GM18867 (cell line): ENCODE measurements around the gene C2orf78.

ENCODE experiments used
- ATAC-seq: cut with Tn5 transposase; IDR thresholded peaks from one replicate; pipeline ENCODE4 v1.9.1; 2021; ENCODE audit warnings: mild to moderate bottlenecking, moderate library complexity; ENCODE audit not compliant: unreplicated experiment

The C2orf78 gene

GRCh38 chr2:73837847-73838585 lies 54.0 kb downstream of the C2orf78 start:
- no peak for ATAC-seq

DNA sequence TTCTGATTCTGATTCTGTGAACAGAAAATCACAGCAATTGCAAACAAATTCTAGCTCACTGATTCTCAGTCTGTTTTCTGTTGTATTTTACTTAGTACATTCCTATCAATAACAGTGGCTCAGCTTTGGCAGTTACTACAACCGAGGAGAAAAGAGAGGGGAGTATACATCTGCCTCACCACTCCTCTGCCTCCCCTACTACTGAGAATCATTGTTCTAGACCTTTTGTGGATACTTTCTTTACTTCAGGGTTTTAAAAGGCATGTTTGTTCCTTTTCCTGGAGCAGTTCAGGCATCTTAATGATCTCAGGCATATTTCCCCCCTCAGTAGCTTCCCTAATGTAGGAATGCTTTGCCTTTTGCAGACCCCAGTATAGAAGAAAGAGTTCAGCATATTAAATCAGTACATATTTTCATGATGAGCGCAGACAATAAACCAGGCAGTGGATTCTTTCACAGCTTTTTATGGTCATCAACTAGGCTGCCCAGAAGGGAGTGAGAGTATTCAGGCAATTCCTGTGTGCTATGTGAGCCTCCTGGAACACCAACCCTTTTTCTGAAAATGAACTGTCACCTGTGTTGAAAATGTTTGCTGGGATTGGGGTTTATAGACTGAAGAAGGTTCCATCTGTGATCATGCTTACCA lies 55.0 kb downstream of the C2orf78 start:
- no peak for ATAC-seq

GRCh38 chr2:73839653-73840411 lies 55.8 kb downstream of the C2orf78 start:
- ATAC-seq: no peak

DNA sequence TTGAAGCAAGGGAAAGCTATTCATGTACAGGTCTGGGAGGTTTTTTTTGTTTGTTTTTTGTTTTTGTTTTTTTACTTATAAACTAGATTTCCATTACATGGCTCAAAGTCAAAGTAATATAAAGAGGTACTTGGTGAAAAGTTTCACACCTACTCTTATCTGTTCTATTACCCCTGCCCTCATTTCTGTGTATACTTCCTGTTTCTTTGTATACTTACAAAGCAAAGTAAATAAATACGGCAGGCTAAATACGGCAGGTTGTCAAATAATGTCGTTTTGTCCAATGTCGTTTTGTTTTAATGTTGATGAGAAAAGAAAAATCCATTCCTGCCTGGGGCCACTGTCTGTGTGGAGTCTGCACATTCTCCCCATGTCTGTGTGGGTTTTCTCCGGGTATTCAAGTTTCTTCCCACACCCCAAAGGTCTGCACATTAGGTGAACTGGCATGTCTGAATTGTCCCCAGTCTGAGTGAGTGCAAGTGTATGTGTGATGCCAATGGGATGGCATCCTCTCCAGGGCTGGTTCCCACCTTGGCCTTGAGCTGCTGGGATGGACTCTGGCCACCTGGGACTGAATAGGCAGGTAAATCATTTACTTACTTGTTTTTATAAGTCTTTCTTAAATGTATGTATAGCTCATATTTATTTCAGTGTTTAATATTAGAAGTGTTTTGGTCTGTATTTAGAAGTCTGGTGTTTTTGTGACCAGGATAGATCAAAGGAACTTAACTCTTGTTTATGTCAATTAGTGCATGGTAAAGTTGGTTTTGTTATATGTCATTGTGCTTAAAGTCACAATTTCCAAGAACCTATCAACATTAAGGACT lies 58.1 kb downstream of the C2orf78 start:
- no peak for ATAC-seq

DNA sequence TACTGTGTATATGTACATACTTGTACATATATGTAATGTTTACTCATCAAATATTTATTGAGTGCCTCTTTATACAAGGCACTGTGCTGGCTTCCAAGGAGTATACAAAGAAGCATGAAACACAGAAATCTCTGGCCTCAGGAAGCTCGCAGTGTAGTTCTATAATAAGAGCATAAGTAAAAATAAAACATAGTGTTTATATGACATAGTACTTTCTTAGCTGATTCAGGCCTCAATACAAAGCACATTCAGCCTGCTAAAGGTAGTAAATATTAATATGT lies 58.7 kb downstream of the C2orf78 start:
- ATAC-seq: no peak

DNA sequence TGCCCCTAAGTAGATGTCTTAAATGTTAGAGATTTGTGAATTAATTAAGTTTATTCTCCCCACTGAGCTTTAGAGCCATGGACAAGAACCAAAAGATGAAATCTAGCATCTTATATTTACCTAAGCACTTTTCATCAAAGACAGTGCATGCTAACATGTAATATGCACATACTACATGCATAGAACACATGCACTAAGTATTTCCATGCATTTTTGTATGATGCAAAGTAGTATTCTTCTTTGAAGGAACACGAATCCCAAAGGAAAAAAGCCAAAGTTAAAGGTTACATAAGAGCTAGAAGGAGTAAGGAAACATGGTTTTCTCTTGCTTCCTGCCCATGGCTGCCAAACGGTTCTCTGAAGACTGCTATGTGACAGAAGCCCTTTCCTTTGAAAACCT lies 60.1 kb downstream of the C2orf78 start:
- no peak for ATAC-seq

DNA sequence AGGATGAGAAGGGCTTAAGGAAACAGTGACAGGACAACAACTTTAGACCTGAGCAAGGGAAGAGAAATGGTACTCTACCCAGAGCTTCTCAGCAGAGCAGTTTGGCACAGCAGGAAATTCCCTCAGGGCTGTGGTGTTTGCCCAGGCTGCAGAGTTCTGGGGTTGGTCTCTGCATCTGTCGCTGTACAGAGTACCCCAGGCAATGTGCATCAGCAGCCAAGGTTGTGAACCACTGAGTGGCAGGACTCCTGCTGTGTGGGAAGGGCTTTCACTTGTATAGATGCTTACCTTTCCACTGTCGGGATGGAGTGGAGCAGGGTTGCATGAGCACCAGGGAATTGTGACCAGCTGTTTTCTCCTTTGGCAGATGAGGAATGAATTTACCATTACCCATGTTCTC lies 66.0 kb downstream of the C2orf78 start:
- ATAC-seq: no peak

GRCh38 chr2:73851274-73851673 lies 67.3 kb downstream of the C2orf78 start:
- ATAC-seq: no peak

DNA sequence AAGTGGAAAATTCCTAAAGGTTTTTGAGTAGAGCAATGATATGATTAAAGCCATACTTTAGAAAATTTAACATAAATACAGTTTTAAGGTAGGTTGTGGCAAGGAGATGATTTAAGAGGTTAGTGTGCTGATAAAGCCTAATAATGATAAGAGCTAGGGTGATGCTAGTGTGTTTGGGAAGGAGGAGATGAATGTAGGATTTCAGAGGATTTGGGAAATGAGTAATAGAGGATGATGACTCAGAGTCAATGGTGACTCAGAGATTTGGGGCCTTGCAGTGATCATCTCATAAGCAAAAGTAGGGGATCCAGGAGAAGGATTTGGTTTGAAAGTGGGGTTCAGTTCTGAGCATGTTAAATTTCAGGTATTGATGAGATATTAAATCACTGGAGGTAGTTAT lies 68.0 kb downstream of the C2orf78 start:
- ATAC-seq: no peak

- no peak for ATAC-seq
These were observed 71.5 kb downstream of the C2orf78 start for GRCh38 chr2:73855526-73855925.

DNA sequence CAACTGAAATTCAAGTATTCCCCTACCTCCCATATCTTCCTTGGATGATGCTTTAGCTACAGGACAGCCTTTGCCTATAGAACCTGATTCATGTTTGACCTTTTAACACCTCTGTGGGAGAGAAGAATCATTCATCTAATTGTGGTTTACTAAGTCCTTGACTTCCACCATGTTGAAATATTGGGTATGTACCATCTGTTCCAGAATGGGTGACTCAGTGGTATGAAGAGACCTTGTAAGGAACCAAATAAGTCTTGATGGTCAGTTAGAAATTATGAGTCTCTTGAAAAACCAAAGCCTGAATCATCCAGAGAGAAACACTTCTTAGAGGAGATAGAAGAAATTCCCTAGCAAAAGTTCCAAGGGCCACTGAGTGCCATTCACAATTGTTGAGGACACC lies 72.2 kb downstream of the C2orf78 start:
- no peak for ATAC-seq

GRCh38 chr2:73859721-73860586 lies 76.0 kb downstream of the C2orf78 start:
- ATAC-seq: no peak

- ATAC-seq: no peak
These were observed 79.0 kb downstream of the C2orf78 start for GRCh38 chr2:73862987-73863386.
